Loucy (cell line): ENCODE results near the gene SEC24A.

Source experiments
- EZH2phosphoT487 ChIP-seq: fragments of 200-600 bp; IDR thresholded peaks from 2 replicates; pipeline ENCODE4 v1.6.1; 2018; ENCODE audit warnings: antibody characterized with exemption, mild to moderate bottlenecking, moderate library complexity, borderline replicate concordance
- TF ChIP-seq, protein P1 (sequence below): fragments of 200-600 bp; sonication (generic); conservative IDR thresholded peaks from 2 replicates; pipeline ENCODE4 v1.5.1; 2014; ENCODE audit warnings: mild to moderate bottlenecking, antibody characterized with exemption, low read length

DNA sequence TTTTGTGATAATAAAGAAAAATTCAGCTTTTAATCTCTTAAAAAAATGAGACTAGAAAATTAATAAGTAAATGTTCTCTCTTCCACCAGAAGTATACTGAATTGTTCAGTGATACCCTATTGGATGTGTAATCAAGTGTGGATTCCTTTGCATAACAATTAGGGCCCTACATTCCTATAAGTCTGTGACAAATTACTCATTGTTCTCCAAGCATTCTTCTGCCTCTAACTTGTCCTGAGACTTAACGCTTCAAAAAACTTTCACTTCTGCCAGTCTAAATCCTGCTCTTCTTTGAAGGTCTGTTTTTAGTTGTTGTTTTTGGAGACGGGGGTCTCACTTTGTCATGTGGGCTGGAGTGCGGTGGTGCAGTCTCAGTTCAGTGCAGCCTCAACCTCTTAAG is 100.8 kb downstream of the SEC24A start:
- TF ChIP-seq, protein P1, sequence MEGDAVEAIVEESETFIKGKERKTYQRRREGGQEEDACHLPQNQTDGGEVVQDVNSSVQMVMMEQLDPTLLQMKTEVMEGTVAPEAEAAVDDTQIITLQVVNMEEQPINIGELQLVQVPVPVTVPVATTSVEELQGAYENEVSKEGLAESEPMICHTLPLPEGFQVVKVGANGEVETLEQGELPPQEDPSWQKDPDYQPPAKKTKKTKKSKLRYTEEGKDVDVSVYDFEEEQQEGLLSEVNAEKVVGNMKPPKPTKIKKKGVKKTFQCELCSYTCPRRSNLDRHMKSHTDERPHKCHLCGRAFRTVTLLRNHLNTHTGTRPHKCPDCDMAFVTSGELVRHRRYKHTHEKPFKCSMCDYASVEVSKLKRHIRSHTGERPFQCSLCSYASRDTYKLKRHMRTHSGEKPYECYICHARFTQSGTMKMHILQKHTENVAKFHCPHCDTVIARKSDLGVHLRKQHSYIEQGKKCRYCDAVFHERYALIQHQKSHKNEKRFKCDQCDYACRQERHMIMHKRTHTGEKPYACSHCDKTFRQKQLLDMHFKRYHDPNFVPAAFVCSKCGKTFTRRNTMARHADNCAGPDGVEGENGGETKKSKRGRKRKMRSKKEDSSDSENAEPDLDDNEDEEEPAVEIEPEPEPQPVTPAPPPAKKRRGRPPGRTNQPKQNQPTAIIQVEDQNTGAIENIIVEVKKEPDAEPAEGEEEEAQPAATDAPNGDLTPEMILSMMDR, result no peak
- no peak for TF ChIP-seq EZH2phosphoT487
